ENCODE results near the gene ASH1L.
"Not testable (repeated sequence)": the region's sequence is repeated elsewhere in the genome, so short reads cannot be mapped to it uniquely, and the experiment has no call there.

Gene ASH1L

DNA sequence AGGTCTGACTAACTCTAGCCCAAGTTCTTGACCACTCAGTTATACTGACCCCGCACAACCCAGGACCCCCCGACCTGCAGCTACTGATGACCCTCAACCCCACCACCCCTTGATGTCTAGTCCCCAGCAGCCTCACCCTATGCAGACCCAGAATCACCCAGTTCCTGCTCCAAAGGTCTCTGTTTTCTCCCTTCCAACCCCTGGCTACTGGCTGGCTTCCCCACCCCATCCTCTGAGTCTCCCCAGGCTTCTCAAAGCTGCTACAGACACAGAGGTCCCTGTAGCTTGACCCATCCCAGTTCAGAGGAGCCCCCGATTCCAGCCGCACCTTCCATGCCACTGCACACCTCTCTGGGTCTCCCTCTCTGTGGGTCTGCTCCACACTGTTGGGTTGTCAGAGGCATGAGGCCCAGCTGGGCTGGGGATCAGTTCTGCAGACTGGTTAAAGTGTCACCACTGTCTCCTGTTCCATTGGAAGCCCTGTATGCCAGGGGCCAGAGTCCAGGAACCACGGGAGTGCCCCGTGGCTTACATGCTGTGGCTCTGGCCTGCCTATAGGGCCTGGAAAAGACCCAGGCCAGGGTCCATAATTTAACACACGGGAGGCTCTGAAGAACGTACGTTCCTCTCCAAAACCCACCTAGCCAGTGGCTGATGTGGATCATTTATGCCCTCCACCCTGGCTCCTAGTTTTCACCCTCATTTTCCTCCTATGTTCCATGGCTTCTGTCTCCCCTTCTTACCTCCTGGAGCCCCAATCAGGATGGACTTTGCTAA, 261.9 kb downstream of the ASH1L start:
- DNase-seq: no peak

DNA sequence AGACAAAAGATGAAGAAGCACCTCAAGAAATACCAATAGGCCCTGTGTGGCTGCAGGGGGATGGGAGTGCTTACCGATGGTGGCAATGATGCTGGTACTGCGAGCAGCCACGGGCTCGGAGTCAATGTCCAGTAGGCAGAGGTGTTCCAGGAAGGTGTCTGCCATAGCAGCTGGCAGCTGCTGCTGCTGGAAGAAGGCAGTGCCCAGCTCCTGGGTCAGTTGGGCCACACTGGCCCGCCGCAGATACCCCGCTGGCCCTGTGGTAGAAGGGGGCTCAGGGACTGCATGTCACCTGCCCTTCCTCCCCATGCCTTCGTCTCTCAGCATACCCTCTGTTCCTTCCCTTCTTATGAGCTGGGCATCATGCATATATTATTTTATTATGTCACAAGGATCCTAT, 262.6 kb downstream of the ASH1L start:
- no peak for DNase-seq

DNA sequence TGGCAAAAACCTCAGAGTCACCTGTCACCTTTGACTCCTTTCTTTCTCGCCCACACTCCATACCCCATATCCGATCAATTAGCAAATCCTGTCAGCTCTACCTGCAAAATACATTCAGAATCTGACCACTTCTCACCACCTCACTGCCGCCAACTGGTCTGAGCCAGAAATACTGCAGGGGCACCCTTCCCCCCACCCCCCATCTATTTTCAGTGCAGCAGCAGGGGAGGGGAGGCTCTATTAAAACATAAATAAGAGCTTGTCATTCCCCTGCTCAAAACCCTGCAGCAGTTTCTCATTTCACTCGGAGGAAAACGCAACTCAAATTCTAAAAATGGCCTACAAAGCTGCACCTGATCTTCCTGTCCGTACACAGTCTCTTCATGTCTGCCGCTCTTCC, 265.2 kb downstream of the ASH1L start:
- no peak for DNase-seq

DNA sequence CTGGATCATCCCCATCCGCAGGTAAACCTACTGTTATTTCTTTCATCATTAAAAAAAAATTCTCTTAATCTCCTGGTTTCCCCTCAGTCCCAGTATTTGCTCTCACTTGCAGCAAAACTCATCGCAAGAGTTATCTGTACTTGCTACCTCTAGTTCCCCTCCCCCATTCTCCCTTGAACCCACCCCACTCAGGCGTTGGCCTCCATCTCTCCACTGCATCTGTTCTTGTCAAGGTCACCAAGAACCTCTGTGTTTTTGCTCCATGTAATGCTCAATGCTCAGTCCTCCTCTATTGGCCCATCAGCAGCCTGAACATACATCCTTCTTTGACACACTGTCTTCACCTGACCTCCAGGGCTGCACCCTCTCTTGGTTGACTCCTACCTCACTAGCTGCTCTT, 265.9 kb downstream of the ASH1L start:
- DNase-seq: no peak

DNA sequence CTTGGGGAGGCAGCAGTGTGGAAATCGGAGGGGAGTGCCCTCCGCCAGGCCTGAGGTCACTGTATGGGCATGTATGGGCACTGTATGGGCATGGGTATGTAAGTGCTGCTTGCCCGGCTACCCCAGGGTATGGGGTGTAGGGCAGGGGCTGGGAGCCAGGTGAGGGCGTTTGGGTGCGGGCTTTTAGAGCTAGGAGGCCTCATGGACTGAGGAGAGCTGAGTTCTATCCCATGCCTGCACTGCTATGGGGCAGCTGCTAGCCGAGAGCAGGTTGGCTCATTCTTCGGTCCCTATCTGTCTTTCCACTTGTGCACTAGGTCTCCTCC, 266.7 kb downstream of the ASH1L start:
- no peak for DNase-seq

DNA sequence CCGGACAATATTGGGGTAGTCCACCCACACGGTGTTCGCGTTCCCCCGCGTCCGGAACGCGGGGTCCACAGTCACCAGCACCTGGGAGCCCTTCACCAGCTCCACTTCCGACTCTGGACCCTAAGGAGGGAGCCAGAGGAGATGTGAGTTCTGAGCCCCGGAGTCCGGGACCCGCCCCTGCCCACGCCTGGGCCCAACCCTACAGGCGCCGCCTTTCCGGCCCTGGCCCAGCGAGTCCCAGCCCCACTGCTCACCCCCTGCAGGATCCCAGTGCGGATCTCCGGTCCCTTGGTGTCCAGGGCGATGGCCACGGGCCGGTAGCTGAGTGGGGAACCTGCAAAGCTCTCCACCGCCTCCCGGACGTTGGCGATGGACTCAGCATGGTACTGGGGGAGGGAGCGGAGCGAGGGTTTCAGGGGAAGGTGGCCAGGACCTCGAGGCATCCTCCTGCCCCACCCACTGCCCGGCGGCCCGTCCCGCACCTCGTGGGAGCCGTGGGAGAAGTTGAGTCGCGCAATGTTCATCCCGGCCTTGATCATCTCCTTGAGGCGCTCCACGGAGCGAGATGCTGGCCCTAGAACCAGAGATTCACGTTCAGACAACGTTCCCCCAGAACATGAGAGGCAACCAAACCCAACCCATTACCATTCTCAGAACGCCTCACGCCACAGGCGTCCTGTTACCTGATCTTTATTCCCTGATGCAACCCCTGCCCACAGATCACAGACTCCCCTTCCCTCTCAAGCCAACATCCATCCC, 267.2 kb downstream of the ASH1L start:
- DNase-seq: no peak

DNA sequence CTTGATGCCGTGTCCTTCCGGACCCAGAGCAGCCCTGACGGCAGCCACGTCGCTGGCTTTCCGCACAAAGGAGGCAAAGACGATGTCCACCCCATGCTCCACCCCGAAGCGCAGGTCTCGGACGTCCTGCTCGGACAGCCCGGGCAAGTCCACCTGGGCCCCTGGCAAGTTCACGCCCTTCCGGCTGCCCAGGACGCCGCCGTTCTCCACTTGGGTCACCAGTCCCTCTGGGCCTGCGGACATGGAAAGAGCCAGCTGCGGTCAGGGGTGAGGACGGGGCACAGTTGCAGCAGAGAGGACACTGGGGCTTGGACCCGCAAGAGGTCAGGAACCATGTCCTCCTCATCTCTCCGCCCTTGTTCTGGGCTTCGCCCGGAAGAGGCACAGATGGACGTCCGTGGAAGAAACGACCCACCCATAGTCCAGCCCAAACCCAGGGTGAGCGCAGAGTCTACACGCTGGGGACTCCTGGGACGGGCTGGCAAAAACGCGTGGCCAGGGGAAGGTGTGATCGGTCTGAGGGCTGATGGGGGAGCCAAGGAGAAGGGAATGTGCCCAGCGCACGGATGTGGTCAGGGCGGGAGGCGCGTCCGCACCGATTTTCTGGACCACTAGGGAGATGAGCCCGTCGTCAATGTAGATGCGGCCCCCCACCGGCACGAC, 268.0 kb downstream of the ASH1L start:
- no peak for DNase-seq

DNA sequence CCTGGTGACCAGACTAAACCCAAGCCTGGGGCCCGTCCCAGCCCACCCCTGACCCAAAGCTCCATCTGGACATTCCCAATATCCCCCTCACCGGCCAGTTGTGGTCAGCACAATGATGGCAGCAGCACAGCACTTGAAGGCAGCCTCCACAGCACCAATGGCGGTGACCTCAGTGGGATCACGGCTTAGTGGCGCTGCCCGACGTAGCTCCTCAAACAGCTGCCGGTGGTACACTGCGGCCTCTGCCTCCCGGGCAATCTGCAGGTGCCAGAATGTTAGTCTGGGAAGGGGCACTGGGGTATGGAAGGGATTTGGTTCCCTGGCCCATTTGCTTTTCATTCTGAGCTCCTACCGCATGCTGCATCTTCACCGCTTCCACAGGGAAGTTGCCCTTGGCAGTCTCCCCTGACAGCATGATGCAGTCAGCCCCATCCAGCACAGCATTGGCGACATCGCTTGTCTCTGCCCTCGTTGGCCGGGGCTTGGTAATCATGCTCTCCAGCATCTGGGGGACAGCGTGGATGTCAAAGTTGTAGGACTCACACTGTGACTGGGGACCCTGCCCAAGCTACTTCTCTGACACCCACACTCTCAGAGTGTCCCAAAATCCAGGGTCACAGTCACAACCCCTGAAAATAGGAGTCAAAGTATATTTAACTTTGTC, 269.4 kb downstream of the ASH1L start:
- DNase-seq: no peak

DNA sequence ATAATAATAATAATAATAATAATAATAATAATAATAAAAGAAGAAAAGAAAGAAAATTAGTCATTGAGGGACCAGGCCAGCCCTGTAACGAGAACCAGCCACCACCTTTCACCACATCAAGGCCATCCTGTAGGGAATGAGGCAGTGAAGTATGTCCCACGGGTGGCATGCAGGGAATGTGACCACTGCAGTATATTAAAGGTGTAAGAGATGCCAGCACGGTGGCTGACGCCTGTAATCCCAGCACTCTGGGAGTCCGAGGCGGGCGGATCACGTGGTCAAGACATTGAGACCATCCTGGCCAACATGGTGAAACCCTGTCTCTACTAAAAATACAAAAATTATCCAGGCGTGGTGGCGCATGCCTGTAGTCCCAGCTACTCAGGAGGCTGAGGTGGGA, 271.6 kb downstream of the ASH1L start:
- not testable (repeated sequence) for DNase-seq

DNA sequence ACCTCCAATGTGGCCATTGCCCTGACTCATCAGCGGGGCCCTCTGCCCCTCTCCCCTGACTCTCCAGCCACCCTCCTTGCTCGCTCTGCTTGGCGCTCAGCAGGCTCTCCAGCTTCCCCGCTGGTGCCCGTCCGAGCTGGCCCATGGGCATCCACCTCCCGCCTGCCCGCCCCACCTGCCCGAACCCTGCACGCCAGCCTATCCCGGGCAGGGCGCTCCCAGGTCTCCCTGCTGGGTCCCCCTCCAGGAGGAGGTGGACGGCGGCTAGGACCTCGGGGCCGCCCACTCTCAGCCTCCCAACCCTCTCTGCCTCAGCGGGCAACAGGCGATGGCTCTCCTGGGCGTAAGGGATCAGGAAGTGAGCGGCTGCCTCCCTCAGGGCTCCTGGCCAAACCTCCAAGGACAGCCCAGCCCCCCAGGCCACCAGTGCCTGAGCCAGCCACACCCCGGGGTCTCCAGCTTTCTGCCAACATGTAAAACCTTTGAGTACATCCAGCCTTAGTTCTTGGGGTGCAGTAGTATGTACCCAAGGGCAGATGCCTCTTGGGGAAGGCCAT, 274.5 kb downstream of the ASH1L start:
- no peak for DNase-seq

DNA sequence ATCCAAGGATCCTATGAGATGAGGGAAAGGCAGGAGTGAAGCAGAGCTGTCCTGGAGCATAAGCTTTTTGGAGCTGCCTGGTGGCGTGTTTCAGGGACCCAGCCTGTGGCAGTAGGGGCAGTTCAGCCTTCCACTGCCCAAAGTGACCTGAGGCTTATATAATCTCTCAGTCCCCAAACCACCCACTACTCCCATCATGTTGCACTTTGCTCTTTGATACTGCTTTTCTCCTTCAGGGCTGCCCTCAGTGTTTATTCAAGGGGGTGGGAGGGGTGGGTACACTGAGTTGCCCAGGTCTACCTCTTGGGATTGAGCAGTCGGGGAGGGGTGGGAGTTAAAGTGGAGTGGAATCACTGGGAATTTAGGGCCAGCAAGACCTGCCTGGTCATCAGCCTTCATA, 276.1 kb downstream of the ASH1L start:
- no peak for DNase-seq

DNA sequence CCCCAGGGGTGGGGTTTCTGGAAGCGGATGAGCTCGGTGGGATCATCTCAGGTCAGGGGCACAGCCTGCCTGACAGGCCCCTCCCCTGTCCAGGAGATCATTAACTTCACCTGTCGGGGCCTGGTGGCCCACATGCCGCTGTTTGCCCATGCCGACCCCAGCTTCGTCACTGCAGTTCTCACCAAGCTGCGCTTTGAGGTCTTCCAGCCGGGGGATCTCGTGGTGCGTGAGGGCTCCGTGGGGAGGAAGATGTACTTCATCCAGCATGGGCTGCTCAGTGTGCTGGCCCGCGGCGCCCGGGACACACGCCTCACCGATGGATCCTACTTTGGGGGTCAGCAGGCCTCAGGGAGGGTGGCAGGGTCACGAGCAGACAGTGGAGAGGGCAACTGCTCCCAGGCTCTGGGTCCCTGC, 277.0 kb downstream of the ASH1L start:
- no peak for DNase-seq
